Activated CD4-positive, alpha-beta T cell treated with anti-CD3 and anti-CD28 coated beads, Interleukin-2, amount 50 U/mL, for 16 hours (primary cell): ENCODE data around the gene ANKRA2.
"Not testable (repeated sequence)": the region's sequence is repeated elsewhere in the genome, so short reads cannot be mapped to it uniquely, and the experiment has no call there.

ENCODE experiments used
- DNase-seq: peaks from one replicate; pipeline ENCODE4 v3.0.0-alpha.2; 2020

The ANKRA2 gene

GRCh38 chr5:73545403-73545779 is 20.0 kb downstream of the ANKRA2 start:
- DNase-seq: no peak

- DNase-seq: no peak
Observed at GRCh38 chr5:73544429-73545402, 20.7 kb downstream of the ANKRA2 start.

- no peak for DNase-seq
Observed at GRCh38 chr5:73542020-73542419, 23.4 kb downstream of the ANKRA2 start.

DNA sequence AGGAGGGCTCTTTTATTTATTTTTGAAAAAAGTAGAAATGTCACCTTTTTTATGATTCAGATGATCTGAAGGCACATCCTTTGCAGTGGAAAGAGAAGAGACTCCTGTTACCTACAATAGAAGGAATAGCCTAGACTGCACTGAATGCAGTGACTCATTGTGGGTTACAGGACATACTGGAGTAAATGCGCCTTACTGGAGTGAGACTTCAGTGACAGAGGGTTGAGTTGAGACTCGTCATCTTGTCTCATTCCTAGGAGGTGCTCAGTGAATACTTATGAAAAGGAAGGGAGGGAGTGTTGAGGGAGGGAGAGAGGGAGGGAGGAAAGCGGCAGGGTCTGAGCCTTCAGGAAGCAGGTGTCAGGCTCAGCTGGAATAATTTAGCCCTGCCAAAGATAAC is 25.2 kb downstream of the ANKRA2 start:
- no peak for DNase-seq

GRCh38 chr5:73539730-73540129 is 25.7 kb downstream of the ANKRA2 start:
- DNase-seq: no peak

DNA sequence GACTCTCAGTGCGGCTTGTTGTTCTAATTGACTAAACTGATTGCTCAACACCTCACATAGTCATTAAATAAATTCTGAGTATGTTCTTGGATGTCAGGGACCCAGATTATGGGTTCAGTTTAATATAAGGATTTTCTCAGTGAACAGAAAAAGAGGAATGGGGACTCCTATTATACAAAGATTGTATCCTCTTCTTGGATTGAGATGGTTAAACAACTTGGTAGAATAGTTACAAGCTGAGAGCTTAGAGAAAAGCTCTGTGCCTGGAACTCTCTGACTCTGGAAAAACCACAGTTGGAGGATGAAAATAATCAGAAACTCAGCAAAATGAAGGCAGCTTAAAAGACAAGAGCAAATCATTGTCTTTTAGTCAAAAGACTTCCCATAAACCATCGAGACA is 30.5 kb downstream of the ANKRA2 start:
- DNase-seq: no peak

DNA sequence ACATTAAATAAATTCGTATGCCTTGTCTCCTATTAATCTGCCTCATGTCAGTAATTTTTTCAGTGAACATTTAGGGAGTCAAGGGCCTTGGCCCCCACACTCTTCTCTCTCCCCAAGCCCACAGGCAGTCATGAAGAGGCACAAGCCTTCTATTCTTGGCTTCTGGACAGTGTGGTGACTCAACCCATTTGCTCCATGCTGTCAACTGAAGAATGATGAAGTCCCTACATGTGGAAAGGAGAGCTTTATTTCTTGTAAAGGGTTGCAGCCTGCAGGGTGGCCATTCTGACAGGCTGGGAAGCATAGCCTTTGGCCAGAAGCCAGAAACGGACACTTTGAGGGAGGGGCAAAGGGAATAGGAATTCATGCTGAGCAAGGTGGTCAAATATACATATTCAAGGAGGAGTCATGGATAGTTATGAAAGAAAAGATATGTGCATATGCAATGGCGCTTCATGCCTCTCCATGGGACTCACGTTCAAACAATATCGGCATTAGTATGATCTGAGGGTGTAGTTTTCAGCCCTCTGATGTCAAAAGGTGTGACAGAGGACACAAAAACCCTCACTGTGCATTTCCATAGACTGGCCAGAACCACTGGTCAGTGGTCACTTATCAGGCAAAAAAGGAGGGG is 31.3 kb downstream of the ANKRA2 start:
- DNase-seq: no peak

- DNase-seq: no peak
Observed at GRCh38 chr5:73532195-73532594, 33.2 kb downstream of the ANKRA2 start.

DNA sequence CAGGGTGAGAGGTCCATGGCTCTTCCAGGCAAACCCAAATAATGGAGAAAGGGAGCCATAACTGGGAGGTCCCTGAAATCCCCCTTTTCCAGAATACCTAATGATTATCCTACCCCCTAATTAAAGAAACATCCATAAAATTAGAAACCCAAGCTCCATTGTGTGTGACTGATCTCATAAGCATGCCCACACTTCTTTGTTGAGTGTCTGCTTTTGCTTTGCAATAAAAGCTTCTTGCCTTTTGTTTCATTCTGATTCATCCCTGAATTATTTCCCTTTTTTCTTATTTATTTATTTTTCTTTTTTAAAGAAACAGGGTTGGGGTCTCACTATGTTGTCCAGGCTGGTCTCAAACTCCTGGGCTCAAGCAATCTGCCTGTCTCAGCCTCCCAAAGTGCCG is 34.1 kb downstream of the ANKRA2 start:
- no peak for DNase-seq

DNA sequence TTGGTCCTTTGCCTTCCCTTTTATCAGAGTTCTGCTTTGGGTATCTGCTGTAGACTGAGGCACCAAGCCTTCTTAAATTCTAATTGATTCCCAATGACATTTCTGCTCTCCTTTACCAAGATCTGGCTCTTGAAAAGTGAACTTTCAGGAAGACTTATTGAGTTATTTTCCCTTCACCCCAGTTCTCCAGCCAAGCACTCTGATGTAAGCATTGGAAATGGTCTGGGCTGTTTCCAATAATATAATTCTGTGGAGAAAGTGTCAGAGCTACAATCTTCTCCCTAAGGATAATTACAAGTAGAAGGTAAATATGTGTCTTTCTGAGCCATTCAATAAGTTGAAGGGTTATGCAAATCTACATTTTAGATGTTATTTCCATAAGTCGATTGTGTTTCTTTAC is 36.4 kb downstream of the ANKRA2 start:
- no peak for DNase-seq

DNA sequence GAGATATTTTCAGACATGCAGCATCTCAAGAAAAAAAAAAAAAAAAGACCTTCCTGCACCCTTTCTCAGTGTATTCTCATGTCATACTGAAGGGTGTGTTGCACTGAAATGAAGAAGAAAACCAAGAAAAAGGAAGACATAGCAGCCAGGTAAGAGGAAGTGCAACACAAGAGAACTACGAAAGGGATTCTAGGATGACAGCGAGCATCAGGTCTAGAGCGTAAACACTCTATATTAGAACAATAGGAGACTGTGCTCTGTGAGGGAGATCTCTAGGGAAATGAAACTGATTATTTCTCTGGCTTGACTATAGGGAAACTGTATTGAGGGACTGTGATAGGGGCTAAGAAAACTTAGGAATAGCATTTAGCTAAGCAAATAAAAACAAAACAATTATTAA is 37.2 kb downstream of the ANKRA2 start:
- DNase-seq: no peak

DNA sequence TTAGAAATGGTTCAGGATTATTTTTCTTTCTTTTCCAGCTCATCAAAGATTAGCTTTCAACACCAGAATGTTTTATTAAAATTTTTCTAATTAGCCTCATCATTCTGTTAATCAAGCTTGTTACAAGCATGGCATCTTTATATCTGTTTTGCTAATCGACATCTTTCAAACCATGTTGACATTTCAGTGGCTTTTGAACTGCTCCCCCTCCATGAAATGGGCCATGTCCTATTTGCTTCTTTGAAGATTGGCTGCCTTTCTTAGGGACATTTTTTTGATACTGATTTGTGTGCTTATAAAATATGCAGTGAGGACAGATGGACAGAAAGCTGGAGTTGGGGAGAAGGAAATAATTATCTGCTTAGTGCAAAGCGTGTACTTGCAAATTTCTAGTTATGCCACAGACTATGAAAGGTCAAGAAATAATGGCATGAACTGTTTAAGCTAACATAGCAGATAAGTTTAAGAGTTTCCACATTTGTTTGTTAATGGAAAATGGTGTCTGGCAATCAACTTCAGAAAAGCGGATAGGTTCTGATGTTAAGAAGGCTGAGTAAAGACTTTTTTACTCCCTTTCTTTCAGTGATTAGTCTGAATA is 39.7 kb downstream of the ANKRA2 start:
- DNase-seq: no peak

DNA sequence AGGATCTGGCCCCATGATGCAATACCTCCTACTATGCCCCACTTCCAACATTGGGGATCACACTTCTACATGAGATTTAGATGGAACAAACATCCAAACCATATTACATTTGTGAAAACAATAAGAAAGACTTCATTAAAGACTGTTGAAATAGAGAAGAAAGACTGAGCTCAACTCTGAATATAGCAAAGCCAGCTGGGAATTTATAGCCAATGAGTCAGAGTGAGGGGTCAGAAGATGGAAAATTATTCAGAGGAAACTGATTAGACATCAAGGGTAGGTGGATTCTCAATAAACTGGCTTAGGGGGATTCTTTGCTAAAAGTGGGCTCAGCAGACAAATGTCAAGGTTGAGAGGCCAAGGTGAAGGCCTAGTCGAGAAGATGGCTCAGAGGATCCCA is 41.6 kb downstream of the ANKRA2 start:
- DNase-seq: no peak

DNA sequence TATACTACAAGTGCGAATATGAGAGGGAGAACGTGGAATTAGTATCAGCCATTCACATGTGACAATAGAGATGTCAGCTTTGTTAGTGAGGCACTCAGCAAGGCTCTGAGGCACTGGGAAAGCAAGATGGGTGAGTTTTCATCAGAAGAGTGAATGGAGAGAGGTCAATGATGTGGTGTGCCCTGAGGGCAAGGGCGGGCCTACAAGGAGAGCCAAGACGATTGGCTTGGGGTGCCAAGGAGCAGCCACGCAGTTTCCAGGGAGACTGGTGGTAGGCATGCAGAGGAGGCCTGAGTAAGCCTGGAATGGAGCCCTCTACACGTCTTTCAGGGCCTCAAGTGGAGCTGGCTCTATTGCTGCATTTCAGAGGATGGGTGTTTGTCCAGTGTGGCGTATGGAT is 42.5 kb downstream of the ANKRA2 start:
- DNase-seq: no peak

GRCh38 chr5:73519531-73520283 is 45.7 kb downstream of the ANKRA2 start:
- DNase-seq: peak; percentile 86

- no peak for DNase-seq
Observed at GRCh38 chr5:73515232-73515631, 50.2 kb downstream of the ANKRA2 start.

DNA sequence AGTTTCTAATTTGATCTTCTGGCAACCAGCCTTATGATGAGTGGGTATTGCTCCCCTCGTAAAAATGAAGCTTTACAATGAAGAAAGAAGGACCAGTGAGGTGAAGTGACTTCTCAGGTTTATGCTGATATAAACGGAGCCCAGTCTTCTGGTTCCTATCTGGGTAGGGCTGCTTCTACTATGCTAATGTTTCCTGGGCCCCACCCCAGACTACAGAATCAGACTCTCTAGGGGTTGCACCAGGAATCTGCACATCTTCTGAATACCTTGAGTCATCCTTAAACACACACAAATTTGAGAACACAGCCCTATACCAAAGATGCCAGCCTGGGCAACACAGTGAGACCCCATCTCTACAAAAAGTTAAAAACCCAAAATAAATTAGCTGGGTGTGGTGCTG is 51.0 kb downstream of the ANKRA2 start:
- no peak for DNase-seq

DNA sequence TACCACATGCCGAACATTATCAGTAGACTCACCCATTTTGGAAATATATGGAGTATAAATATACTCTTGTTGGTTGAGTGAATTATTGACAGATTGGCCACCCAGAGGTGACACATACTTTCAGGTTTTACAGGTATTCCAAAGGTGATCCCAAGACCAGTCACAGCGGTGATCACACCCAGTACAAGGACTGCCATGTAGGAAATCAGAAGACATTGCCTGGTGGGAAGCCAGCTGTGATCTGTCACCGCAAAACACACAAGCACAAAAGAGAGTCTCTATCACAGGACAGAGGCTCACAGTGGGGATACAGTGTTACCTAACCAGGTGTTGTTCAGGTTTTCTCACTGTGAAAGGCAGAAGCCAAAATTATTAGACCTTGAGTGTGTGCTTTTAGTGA is 51.4 kb downstream of the ANKRA2 start:
- no peak for DNase-seq

GRCh38 chr5:73508521-73508920 is 56.9 kb downstream of the ANKRA2 start:
- DNase-seq: not testable (repeated sequence)

GRCh38 chr5:73507062-73507461 is 58.4 kb downstream of the ANKRA2 start:
- no peak for DNase-seq

DNA sequence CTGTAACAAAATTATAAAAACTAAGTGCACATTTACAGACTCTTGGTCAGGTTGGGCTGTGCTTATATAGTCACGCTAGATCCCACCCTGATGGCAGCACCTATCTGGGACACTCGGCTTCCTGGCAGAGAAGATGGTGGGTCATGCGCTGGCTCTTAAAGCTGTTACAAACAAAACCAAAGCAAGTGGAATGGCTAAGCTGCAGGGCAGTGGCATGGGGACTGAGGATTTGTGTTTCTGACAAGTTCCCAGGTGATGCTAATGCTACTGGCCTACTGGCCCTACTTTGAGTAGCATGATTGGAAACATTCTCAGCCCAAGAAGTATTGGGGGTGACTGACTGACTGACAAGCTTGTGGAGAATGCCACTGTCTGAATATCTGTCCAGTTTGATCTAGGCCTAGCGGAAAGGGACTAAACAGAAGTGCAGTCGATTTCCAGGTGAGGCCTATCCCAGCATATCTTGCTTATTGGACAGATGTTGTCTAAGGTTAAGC is 58.9 kb downstream of the ANKRA2 start:
- DNase-seq: no peak
